IMR-90 (cell line): Measurements from ENCODE around the gene KIAA1614. TPM values are rescaled to one million over a fixed set of nuclear protein-coding genes. Genes with fewer than 3 reads are reported as not detected.

Source experiments
- ATAC-seq: fragments of 200-7000 bp; cut with Tn5 transposase; 2 replicates; pipeline ENCODE4 v1.9.1; 2020; ENCODE audit warnings: low read depth, mild to moderate bottlenecking, moderate library complexity
- BruUV-seq: library from RNA; stranded (reverse); fragments of 400-500 nt; replicated peaks from 2 replicates; lab custom pipeline; 2021; lab: Mats Ljungman, UMichigan
- CTCF ChIA-PET: fragments of 300-600 bp; formaldehyde crosslinking; extraction: SDS; loops from one replicate; lab custom pipeline; 2021; ENCODE audit warnings: antibody characterized with exemption; lab: Yijun Ruan, JAX
- POLR2A ChIA-PET: fragments of 300-600 bp; sonication (Branson Sonifier 250); formaldehyde crosslinking; loops from one replicate; lab custom pipeline; 2022; ENCODE audit warnings: antibody characterized with exemption; ENCODE audit not compliant: unreplicated experiment; lab: Charles Lee
- DNase-seq: peaks from one replicate; pipeline ENCODE4 v3.0.0; 2013
- H2AFZ ChIP-seq: replicated peaks from 2 replicates; pipeline ENCODE3; 2013; ENCODE audit warnings: low read length, mild to moderate bottlenecking; ENCODE audit not compliant: poor library complexity
- H2AK5ac ChIP-seq: 2 replicates; pipeline ENCODE4 v1.6.1; 2013; ENCODE audit warnings: low read depth, low read length, inconsistent platforms
- H2AK9ac ChIP-seq: replicated peaks from 2 replicates; pipeline ENCODE3; 2013; ENCODE audit warnings: mild to moderate bottlenecking, low read depth, low read length, moderate library complexity; ENCODE audit not compliant: poor library complexity
- H2BK120ac ChIP-seq: 2 replicates; pipeline ENCODE4 v1.6.1; 2013; ENCODE audit warnings: low read depth, low read length, inconsistent platforms
- H2BK15ac ChIP-seq: 3 replicates; pipeline ENCODE4 v1.6.1; 2013; ENCODE audit warnings: low read depth, low read length, inconsistent platforms
- H2BK20ac ChIP-seq: 2 replicates; pipeline ENCODE4 v1.6.1; 2013; ENCODE audit warnings: low read depth, mild to moderate bottlenecking, inconsistent platforms, low read length, moderate library complexity
- H2BK5ac ChIP-seq: 2 replicates; pipeline ENCODE4 v1.6.1; 2013; ENCODE audit warnings: mild to moderate bottlenecking, low read depth, low read length, inconsistent platforms; ENCODE audit not compliant: poor library complexity, severe bottlenecking
- H3K14ac ChIP-seq: replicated peaks from 2 replicates; pipeline ENCODE4 v1.6.1; 2013; ENCODE audit warnings: low read depth, low read length, inconsistent platforms
- H3K18ac ChIP-seq: 2 replicates; pipeline ENCODE4 v1.6.1; 2013; ENCODE audit warnings: low read depth, low read length, control low read depth
- H3K23ac ChIP-seq: 2 replicates; pipeline ENCODE4 v1.6.1; 2013; ENCODE audit warnings: low read depth, low read length, inconsistent platforms
- H3K27ac ChIP-seq: 2 replicates; pipeline ENCODE4 v1.5.1; 2013; ENCODE audit warnings: mild to moderate bottlenecking, control low read depth, low read length; ENCODE audit not compliant: insufficient read depth
- H3K27me3 ChIP-seq: 2 replicates; pipeline ENCODE4 v1.6.1; 2013; ENCODE audit warnings: low read length; ENCODE audit not compliant: control insufficient read depth, insufficient read depth
- H3K36me3 ChIP-seq: 2 replicates; pipeline ENCODE4 v1.6.1; 2013; ENCODE audit warnings: low read length, mixed read lengths; ENCODE audit not compliant: control insufficient read depth, insufficient read depth
- H3K4ac ChIP-seq: 2 replicates; pipeline ENCODE4 v1.6.1; 2013; ENCODE audit warnings: low read depth, low read length, inconsistent platforms
- H3K4me1 ChIP-seq: 2 replicates; pipeline ENCODE4 v1.6.1; 2013; ENCODE audit warnings: low read length, mixed read lengths; ENCODE audit not compliant: control insufficient read depth, insufficient read depth
- H3K4me2 ChIP-seq: 2 replicates; pipeline ENCODE4 v1.6.1; 2013; ENCODE audit warnings: low read depth, mild to moderate bottlenecking, control low read depth, low read length, moderate library complexity
- H3K4me3 ChIP-seq: 2 replicates; pipeline ENCODE4 v1.5.1; 2013; ENCODE audit warnings: low read depth, mild to moderate bottlenecking, control low read depth, low read length, moderate library complexity; ENCODE audit not compliant: insufficient read depth
- H3K56ac ChIP-seq: 2 replicates; pipeline ENCODE4 v1.6.1; 2013; ENCODE audit warnings: low read length, inconsistent platforms; ENCODE audit not compliant: insufficient read depth; ENCODE audit errors: extremely low read depth
- H3K79me1 ChIP-seq, 2 experiments: 2 replicates each; pipeline ENCODE4 v1.6.1; 2013; ENCODE audit warnings: low read length in 2 of 2, inconsistent platforms in 1 of 2, low read depth in 1 of 2
- H3K9ac ChIP-seq: 2 replicates; pipeline ENCODE4 v1.6.1; 2013; ENCODE audit warnings: low read depth, low read length, control low read depth
- H3K9me1 ChIP-seq: 2 replicates; pipeline ENCODE4 v1.6.1; 2013; ENCODE audit warnings: low read length, inconsistent platforms; ENCODE audit not compliant: insufficient read depth
- H3K9me3 ChIP-seq: 2 replicates; pipeline ENCODE4 v1.6.1; 2013; ENCODE audit warnings: low read length; ENCODE audit not compliant: control insufficient read depth, insufficient read depth
- H4K20me1 ChIP-seq: 2 replicates; pipeline ENCODE4 v1.6.1; 2013; ENCODE audit warnings: low read length, inconsistent platforms; ENCODE audit not compliant: insufficient read depth
- H4K5ac ChIP-seq: 2 replicates; pipeline ENCODE4 v1.6.1; 2013; ENCODE audit warnings: mild to moderate bottlenecking, low read depth, low read length, control low read depth
- H4K8ac ChIP-seq, 2 experiments: 2 replicates each; pipeline ENCODE4 v1.6.1; 2013; ENCODE audit warnings: low read depth in 2 of 2, low read length in 2 of 2, control low read depth in 1 of 2, inconsistent platforms in 1 of 2
- H4K91ac ChIP-seq: 2 replicates; pipeline ENCODE4 v1.6.1; 2013; ENCODE audit warnings: low read depth, low read length, inconsistent platforms; ENCODE audit not compliant: insufficient read depth
- FOS ChIP-seq: fragments of 150-350 bp; IDR thresholded peaks from 2 replicates; pipeline ENCODE4 v1.6.1; 2016; ENCODE audit warnings: low read depth, low read length
- MAZ ChIP-seq: IDR thresholded peaks from 2 replicates; pipeline ENCODE4 v1.6.1; 2012; ENCODE audit warnings: low read depth, mild to moderate bottlenecking, low read length, improper control_type of control experiment, moderate library complexity, borderline replicate concordance
- POLR2A ChIP-seq: IDR thresholded peaks from 2 replicates; pipeline ENCODE4 v1.6.1; 2012; ENCODE audit warnings: mild to moderate bottlenecking, low read depth, low read length
- RFX5 ChIP-seq: IDR thresholded peaks from 2 replicates; pipeline ENCODE4 v1.8.0; 2012; ENCODE audit warnings: low read depth, mild to moderate bottlenecking, low read length, moderate library complexity
- WGBS, 2 experiments: methylation state at CpG; one replicate each; pipeline versions ENCODE4 v1.1.5 to v1.1.7; 2013; ENCODE audit warnings: missing lambda C conversion rate in 2 of 2; ENCODE audit not compliant: insufficient read length in 1 of 2; ENCODE audit errors: extremely low coverage in 2 of 2; 5-methylcytosine and 5-hydroxymethylcytosine counted together
- dilution Hi-C: fragments of 300-500 bp; cut with HindIII; formaldehyde crosslinking; loops from one replicate; pipeline ENCODE4 v1.14.3; 2018; ENCODE audit warnings: low sequenced_read_pairs; ENCODE audit not compliant: unreplicated experiment
- in situ Hi-C: fragments of 300-500 bp; cut with MboI; formaldehyde crosslinking; loops from 3 replicates; pipeline ENCODE4 v1.14.3; 2019; ENCODE audit warnings: low sequenced_read_pairs, inconsistent platforms, mixed read lengths
- intact Hi-C: fragments of 100-400 bp; cut with micrococcal nuclease; formaldehyde crosslinking; loops from 2 replicates; pipeline ENCODE4 v1.10.0; 2022
- polyA plus RNA-seq, 3 experiments: library from polyadenylated mRNA; depleted of rRNA; stranded (reverse); fragments of >200 nt; gene quantifications; 2 replicates each; pipeline ENCODE4 v1.2.3, GENCODE V29; 2012; ENCODE audit warnings: low replicate concordance in 1 of 3
- total RNA-seq: library from RNA; depleted of rRNA; stranded (reverse); fragments of >200 nt; gene quantifications from 2 replicates; pipeline ENCODE4 v1.2.3, GENCODE V29; 2012

The KIAA1614 gene
- total and polyA plus RNA-seq, 2 of the 4 experiments (the other 2 are of a cell fraction) = 1.8 to 3.5 TPM

- no peak overlapping the region for H2AK9ac ChIP-seq
- ChIA-PET POLR2A (no interaction called here), CTCF (no interaction called here)
- no TSS peak for BruUV-seq
- no peak overlapping the region for H3K14ac ChIP-seq
- H2BK120ac ChIP-seq = no peak overlapping the region
- H3K56ac ChIP-seq = no peak overlapping the region
- H3K4me1 ChIP-seq = peaks cover 14% of the 10 kb centered on the region
- no peak overlapping the region for H2AK5ac ChIP-seq
- no peak overlapping the region for H3K4me2 ChIP-seq
- intact Hi-C loops (no loop called here), in situ Hi-C loops (no loop called here), dilution Hi-C loops (no loop called here)
- peaks cover 9% of the 10 kb centered on the region; the same call in 1 of the 2 replicates for H4K20me1 ChIP-seq
- H4K8ac ChIP-seq = no peak overlapping the region
- H2BK15ac ChIP-seq = no peak overlapping the region
- no peak overlapping the region for H4K91ac ChIP-seq
- H3K79me1 ChIP-seq = peaks cover 0 to 2% of the 10 kb centered on the region in 2 experiments; a peak in 1 of 4 replicates
- H3K23ac ChIP-seq = no peak overlapping the region
- TF ChIP-seq POLR2A = no peak
- TF ChIP-seq MAZ = no peak
- TF ChIP-seq RFX5 = no peak
- TF ChIP-seq FOS = no peak
- no peak overlapping the region for H3K9ac ChIP-seq
- H3K9me3 ChIP-seq = no peaks in the 10 kb centered on the region
- no peak overlapping the region for H3K4ac ChIP-seq
- H4K5ac ChIP-seq = no peak overlapping the region
- DNase-seq (no peak), ATAC-seq (no peak)
- 0 out of 2 replicates have a peak, but pooled peaks cover 5% of the 10 kb centered on the region for H3K9me1 ChIP-seq
- H2AFZ ChIP-seq = no peak overlapping the region
- no peaks in the 10 kb centered on the region for H3K27me3 ChIP-seq
- no peak overlapping the region for H3K27ac ChIP-seq
- H3K36me3 ChIP-seq = peaks cover 12% of the 10 kb centered on the region; the same call in 1 of the 2 replicates
- H2BK5ac ChIP-seq = no peak overlapping the region
- H2BK20ac ChIP-seq = no peak overlapping the region
- H3K18ac ChIP-seq = no peak overlapping the region
- WGBS, 2 experiments = no CpG with 5 or more reads among the region's 3 CpGs
- no peak overlapping the region for H3K4me3 ChIP-seq
These were observed 16.7 kb downstream of the KIAA1614 start for GRCh38 chr1:180929389-180929788.
